Germinal center (tissue), 1 donor: ENCODE measurements around the gene CNTN2.

ENCODE experiments used
- DNase-seq: peaks from one replicate; pipeline ENCODE4 v3.0.0; 2012; ENCODE audit warnings: mixed read lengths, low spot score

Gene CNTN2

GRCh38 chr1:205122489-205122882 is 79.5 kb downstream of the CNTN2 start:
- no peak for DNase-seq

GRCh38 chr1:205124726-205125125 is 81.7 kb downstream of the CNTN2 start:
- peak; percentile 50 for DNase-seq

- no peak for DNase-seq
Observed at GRCh38 chr1:205127646-205128045, 84.6 kb downstream of the CNTN2 start.
